ENCODE results near the gene EVC2. TPM values are rescaled to one million over a fixed set of nuclear protein-coding genes. Genes with fewer than 3 reads are reported as not detected.

EVC2 gene
- total and polyA plus RNA-seq, 2 of the 13 experiments (the other 11 are each of a cell fraction or from before 2014, with no cell fraction given), result not detected

DNA sequence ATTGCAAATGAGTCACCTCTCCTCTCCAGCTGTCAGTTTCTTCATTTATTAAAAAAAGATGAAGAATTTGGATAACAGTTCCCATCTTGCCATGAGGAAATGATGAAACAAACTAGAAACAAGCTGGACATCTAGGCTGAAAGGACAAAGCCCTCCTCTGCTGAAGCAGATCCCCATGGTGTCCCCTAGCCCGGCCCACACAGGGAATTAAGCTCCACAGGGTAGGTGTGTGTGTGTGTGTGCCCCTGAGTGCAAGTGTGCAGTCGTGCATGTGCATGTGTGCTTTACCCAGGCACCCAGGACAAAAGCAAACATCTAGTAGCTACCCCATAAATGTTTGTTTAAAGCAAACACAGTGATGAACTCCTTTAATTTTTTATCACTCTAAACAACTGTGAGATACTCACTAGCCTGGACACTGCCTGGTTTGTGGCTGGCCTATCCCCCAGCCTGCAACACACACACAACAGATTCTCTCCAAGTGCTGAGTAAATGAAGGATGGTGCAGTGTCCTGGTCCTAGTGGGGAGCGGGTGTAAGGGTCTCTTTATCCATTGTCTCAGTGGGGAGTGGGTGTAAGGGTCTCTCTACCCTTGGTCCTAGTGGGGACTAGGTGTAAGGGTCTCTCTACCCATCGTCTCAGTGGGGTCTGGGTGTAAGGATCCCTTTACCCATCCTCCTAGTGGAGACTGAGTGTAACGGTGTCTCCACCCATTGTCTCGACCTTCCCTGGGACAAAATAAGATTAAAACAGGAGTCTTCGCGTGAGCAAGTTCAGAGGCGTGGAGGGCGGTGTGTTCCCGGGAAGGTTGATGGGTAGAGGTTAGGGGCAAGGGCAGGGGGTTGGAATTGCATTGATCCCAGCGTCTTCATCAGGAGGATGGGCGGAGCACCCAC lies 2.0 kb upstream of the EVC2 start (continued):
- TF ChIP-seq, protein P1, sequence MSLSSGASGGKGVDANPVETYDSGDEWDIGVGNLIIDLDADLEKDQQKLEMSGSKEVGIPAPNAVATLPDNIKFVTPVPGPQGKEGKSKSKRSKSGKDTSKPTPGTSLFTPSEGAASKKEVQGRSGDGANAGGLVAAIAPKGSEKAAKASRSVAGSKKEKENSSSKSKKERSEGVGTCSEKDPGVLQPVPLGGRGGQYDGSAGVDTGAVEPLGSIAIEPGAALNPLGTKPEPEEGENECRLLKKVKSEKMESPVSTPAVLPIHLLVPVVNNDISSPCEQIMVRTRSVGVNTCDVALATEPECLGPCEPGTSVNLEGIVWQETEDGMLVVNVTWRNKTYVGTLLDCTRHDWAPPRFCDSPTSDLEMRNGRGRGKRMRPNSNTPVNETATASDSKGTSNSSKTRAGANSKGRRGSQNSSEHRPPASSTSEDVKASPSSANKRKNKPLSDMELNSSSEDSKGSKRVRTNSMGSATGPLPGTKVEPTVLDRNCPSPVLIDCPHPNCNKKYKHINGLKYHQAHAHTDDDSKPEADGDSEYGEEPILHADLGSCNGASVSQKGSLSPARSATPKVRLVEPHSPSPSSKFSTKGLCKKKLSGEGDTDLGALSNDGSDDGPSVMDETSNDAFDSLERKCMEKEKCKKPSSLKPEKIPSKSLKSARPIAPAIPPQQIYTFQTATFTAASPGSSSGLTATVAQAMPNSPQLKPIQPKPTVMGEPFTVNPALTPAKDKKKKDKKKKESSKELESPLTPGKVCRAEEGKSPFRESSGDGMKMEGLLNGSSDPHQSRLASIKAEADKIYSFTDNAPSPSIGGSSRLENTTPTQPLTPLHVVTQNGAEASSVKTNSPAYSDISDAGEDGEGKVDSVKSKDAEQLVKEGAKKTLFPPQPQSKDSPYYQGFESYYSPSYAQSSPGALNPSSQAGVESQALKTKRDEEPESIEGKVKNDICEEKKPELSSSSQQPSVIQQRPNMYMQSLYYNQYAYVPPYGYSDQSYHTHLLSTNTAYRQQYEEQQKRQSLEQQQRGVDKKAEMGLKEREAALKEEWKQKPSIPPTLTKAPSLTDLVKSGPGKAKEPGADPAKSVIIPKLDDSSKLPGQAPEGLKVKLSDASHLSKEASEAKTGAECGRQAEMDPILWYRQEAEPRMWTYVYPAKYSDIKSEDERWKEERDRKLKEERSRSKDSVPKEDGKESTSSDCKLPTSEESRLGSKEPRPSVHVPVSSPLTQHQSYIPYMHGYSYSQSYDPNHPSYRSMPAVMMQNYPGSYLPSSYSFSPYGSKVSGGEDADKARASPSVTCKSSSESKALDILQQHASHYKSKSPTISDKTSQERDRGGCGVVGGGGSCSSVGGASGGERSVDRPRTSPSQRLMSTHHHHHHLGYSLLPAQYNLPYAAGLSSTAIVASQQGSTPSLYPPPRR (CRISPR knock-in tag; IDR thresholded peaks at IDR 0.05; ENCODE audit: borderline replicate concordance), result 0 out of 2 replicates have a peak, but pooled peaks have one; percentile 24
- TF ChIP-seq NR2C2 (CRISPR knock-in tag; IDR thresholded peaks at IDR 0.05; ENCODE audit: borderline replicate concordance) (0 out of 2 replicates have a peak, but pooled peaks have one; percentile 17), HDAC1 (CRISPR knock-in tag; IDR thresholded peaks at IDR 0.05) (no peak; the same call in 1 of the 2 replicates), RCOR2 (CRISPR knock-in tag; IDR thresholded peaks at IDR 0.05) (no peak), ERF (CRISPR knock-in tag; IDR thresholded peaks at IDR 0.05) (no peak), FOXA1 (IDR thresholded peaks at IDR 0.05) (no peak), FOXA1 (CRISPR knock-in tag; IDR thresholded peaks at IDR 0.05) (0 out of 2 replicates have a peak, but pooled peaks have one; percentile 6), YY1 (IDR thresholded peaks at IDR 0.05; ENCODE audit: insufficient read depth, insufficient replicate concordance, low read depth, low read length) (no peak), TBP (CRISPR knock-in tag; IDR thresholded peaks at IDR 0.05) (no peak), ETV5 (CRISPR knock-in tag; IDR thresholded peaks at IDR 0.05; ENCODE audit: borderline replicate concordance) (no peak), ARNT2 (CRISPR knock-in tag; IDR thresholded peaks at IDR 0.05; ENCODE audit: low read depth) (no peak), ZNF615 (CRISPR knock-in tag; IDR thresholded peaks at IDR 0.05; ENCODE audit: borderline replicate concordance) (no peak), EHMT2 (IDR thresholded peaks at IDR 0.05; ENCODE audit: borderline replicate concordance, low read depth, low read length) (no peak), DZIP1 (CRISPR knock-in tag; IDR thresholded peaks at IDR 0.05) (no peak), GFI1 (CRISPR knock-in tag; IDR thresholded peaks at IDR 0.05; ENCODE audit: borderline replicate concordance) (no peak)
- TF ChIP-seq, protein P2, sequence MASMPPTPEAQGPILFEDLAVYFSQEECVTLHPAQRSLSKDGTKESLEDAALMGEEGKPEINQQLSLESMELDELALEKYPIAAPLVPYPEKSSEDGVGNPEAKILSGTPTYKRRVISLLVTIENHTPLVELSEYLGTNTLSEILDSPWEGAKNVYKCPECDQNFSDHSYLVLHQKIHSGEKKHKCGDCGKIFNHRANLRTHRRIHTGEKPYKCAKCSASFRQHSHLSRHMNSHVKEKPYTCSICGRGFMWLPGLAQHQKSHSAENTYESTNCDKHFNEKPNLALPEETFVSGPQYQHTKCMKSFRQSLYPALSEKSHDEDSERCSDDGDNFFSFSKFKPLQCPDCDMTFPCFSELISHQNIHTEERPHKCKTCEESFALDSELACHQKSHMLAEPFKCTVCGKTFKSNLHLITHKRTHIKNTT (CRISPR knock-in tag; IDR thresholded peaks at IDR 0.05), result no peak
- TF ChIP-seq, protein P3, sequence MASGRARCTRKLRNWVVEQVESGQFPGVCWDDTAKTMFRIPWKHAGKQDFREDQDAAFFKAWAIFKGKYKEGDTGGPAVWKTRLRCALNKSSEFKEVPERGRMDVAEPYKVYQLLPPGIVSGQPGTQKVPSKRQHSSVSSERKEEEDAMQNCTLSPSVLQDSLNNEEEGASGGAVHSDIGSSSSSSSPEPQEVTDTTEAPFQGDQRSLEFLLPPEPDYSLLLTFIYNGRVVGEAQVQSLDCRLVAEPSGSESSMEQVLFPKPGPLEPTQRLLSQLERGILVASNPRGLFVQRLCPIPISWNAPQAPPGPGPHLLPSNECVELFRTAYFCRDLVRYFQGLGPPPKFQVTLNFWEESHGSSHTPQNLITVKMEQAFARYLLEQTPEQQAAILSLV (CRISPR knock-in tag; IDR thresholded peaks at IDR 0.05; ENCODE audit: borderline replicate concordance), result no peak
